Rectal smooth muscle tissue (tissue), 1 donor: ENCODE measurements around the gene CFAP298.

Experiments
- H3K27ac ChIP-seq: one replicate; pipeline ENCODE4 v1.7.0; 2013; ENCODE audit warnings: low read depth, low read length, inconsistent platforms
- H3K27me3 ChIP-seq: one replicate; pipeline ENCODE4 v1.7.0; 2013; ENCODE audit warnings: low read length; ENCODE audit not compliant: control insufficient read depth, insufficient read depth
- H3K36me3 ChIP-seq: one replicate; pipeline ENCODE4 v1.7.0; 2013; ENCODE audit warnings: low read length; ENCODE audit not compliant: control insufficient read depth, insufficient read depth
- H3K4me1 ChIP-seq: one replicate; pipeline ENCODE4 v1.7.0; 2013; ENCODE audit warnings: low read length; ENCODE audit not compliant: control insufficient read depth, insufficient read depth
- H3K4me3 ChIP-seq: one replicate; pipeline ENCODE4 v1.7.0; 2013; ENCODE audit warnings: low read length
- H3K9ac ChIP-seq: one replicate; pipeline ENCODE4 v1.7.0; 2013; ENCODE audit warnings: low read length

Gene CFAP298

GRCh38 chr21:32592929-32593502 lies 19.2 kb downstream of the CFAP298 start:
- Histone ChIP-seq H3K4me3 (no peak overlapping the region), H3K27ac (no peak overlapping the region), H3K36me3 (no peaks in the 10 kb centered on the region), H3K27me3 (no peaks in the 10 kb centered on the region), H3K9ac (no peak overlapping the region), H3K4me1 (no peaks in the 10 kb centered on the region)

GRCh38 chr21:32590130-32590529 lies 22.0 kb downstream of the CFAP298 start:
- no peak overlapping the region for H3K9ac ChIP-seq
- no peak overlapping the region for H3K27ac ChIP-seq
- no peaks in the 10 kb centered on the region for H3K27me3 ChIP-seq
- no peaks in the 10 kb centered on the region for H3K4me1 ChIP-seq
- H3K4me3 ChIP-seq, result no peak overlapping the region
- H3K36me3 ChIP-seq, result no peaks in the 10 kb centered on the region

GRCh38 chr21:32587651-32588050 lies 24.5 kb downstream of the CFAP298 start:
- Histone ChIP-seq H3K9ac (no peak overlapping the region), H3K27ac (no peak overlapping the region), H3K27me3 (no peaks in the 10 kb centered on the region), H3K36me3 (no peaks in the 10 kb centered on the region), H3K4me3 (no peak overlapping the region), H3K4me1 (no peaks in the 10 kb centered on the region)

- H3K9ac ChIP-seq, result no peak overlapping the region
- no peaks in the 10 kb centered on the region for H3K27me3 ChIP-seq
- H3K4me3 ChIP-seq, result no peak overlapping the region
- H3K36me3 ChIP-seq, result no peaks in the 10 kb centered on the region
- H3K27ac ChIP-seq, result no peak overlapping the region
- H3K4me1 ChIP-seq, result no peaks in the 10 kb centered on the region
These were observed 25.1 kb downstream of the CFAP298 start for GRCh38 chr21:32587120-32587519.

- H3K4me1 ChIP-seq, result no peaks in the 10 kb centered on the region
- no peak overlapping the region for H3K9ac ChIP-seq
These were observed 26.2 kb downstream of the CFAP298 start for GRCh38 chr21:32585970-32586369.

GRCh38 chr21:32585042-32585710 lies 27.0 kb downstream of the CFAP298 start, which contains the start of gene TCP10L:
TSS of gene TCP10L (minus strand) at chr21:32585523. CDS start at chr21:32584304, 1,219 bp downstream.
- Histone ChIP-seq H3K4me3 (no peak within 1 kb of the TSS), H3K4me1 (no peaks in the 10 kb centered on the region), H3K36me3 (no peaks in the 10 kb centered on the region), H3K9ac (no peak within 1 kb of the TSS), H3K27ac (no peak within 1 kb of the TSS), H3K27me3 (no peaks in the 10 kb centered on the region)

More at GRCh38 chr21:32585970-32586369, 26.2 kb downstream of the CFAP298 start:
- no peak overlapping the region for H3K4me3 ChIP-seq
- H3K27me3 ChIP-seq, result no peaks in the 10 kb centered on the region
- H3K36me3 ChIP-seq, result no peaks in the 10 kb centered on the region
- H3K27ac ChIP-seq, result no peak overlapping the region

GRCh38 chr21:32584472-32584871 lies 27.7 kb downstream of the CFAP298 start:
- H3K27ac ChIP-seq, result no peak overlapping the region
- H3K36me3 ChIP-seq, result no peaks in the 10 kb centered on the region
- H3K4me1 ChIP-seq, result no peaks in the 10 kb centered on the region
- no peaks in the 10 kb centered on the region for H3K27me3 ChIP-seq
- no peak overlapping the region for H3K9ac ChIP-seq
- no peak overlapping the region for H3K4me3 ChIP-seq

GRCh38 chr21:32581732-32582131 lies 30.4 kb downstream of the CFAP298 start:
- Histone ChIP-seq H3K9ac (no peak overlapping the region), H3K36me3 (no peaks in the 10 kb centered on the region), H3K4me1 (no peaks in the 10 kb centered on the region), H3K4me3 (no peak overlapping the region), H3K27ac (no peak overlapping the region), H3K27me3 (no peaks in the 10 kb centered on the region)

GRCh38 chr21:32580949-32581348 lies 31.2 kb downstream of the CFAP298 start:
- Histone ChIP-seq H3K27me3 (no peaks in the 10 kb centered on the region), H3K36me3 (no peaks in the 10 kb centered on the region), H3K27ac (no peak overlapping the region), H3K9ac (no peak overlapping the region), H3K4me1 (no peaks in the 10 kb centered on the region), H3K4me3 (no peak overlapping the region)

GRCh38 chr21:32578107-32578691 lies 34.0 kb downstream of the CFAP298 start:
- no peak overlapping the region for H3K9ac ChIP-seq
- no peaks in the 10 kb centered on the region for H3K27me3 ChIP-seq
- H3K36me3 ChIP-seq, result no peaks in the 10 kb centered on the region
- no peak overlapping the region for H3K4me3 ChIP-seq
- no peak overlapping the region for H3K27ac ChIP-seq
- no peaks in the 10 kb centered on the region for H3K4me1 ChIP-seq

GRCh38 chr21:32576011-32576410 lies 36.2 kb downstream of the CFAP298 start:
- Histone ChIP-seq H3K27me3 (no peaks in the 10 kb centered on the region), H3K4me1 (no peaks in the 10 kb centered on the region), H3K4me3 (no peak overlapping the region), H3K27ac (no peak overlapping the region), H3K9ac (no peak overlapping the region), H3K36me3 (no peaks in the 10 kb centered on the region)

- no peak overlapping the region for H3K27ac ChIP-seq
- no peaks in the 10 kb centered on the region for H3K4me1 ChIP-seq
- H3K9ac ChIP-seq, result no peak overlapping the region
- no peaks in the 10 kb centered on the region for H3K36me3 ChIP-seq
- H3K27me3 ChIP-seq, result no peaks in the 10 kb centered on the region
- no peak overlapping the region for H3K4me3 ChIP-seq
These were observed 36.9 kb downstream of the CFAP298 start for GRCh38 chr21:32574946-32575925.
